ENCODE data around the gene PRSS12.

PRSS12 gene

DNA sequence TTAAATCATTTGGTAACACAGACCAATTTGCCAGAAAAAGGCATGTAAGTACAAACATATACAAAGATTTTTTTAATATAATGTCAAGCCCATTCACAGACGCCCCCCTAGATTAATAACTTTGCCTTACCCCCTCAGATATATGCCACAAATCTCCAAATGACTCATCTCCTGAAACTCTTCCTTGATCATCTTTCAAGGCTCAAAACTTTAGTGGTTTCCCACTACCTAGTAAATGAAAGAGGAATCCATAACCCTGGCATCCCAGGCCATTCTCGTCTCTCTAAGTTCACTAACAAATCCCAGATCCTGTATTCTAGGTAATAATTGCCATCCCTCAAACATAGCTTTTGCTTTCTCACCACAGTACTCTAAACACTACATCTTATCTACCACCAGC, 61.9 kb downstream of the PRSS12 start:
- Histone ChIP-seq H3K56ac (ENCODE audit: low read length) (no peak overlapping the region), H2AK5ac (ENCODE audit: low read length) (no peak overlapping the region), H2BK120ac (ENCODE audit: low read depth, low read length) (no peak overlapping the region), H3K27me3 (ENCODE audit: insufficient read depth, low read length, poor library complexity) (no peaks in the 10 kb centered on the region), H3K79me2 (ENCODE audit: control insufficient read depth, insufficient read depth, low read length) (no peaks in the 10 kb centered on the region), H3K4me3 (ENCODE audit: low read length) (no peak overlapping the region), H3K9ac (ENCODE audit: low read length) (no peak overlapping the region), H2BK5ac (ENCODE audit: low read length) (no peak overlapping the region), H3K18ac (ENCODE audit: low read length) (no peak overlapping the region), H3K4ac (ENCODE audit: low read depth, low read length) (no peak overlapping the region), H3K23ac (ENCODE audit: low read length) (no peak overlapping the region), H3K4me2 (ENCODE audit: low read length) (no peak overlapping the region), H4K8ac (ENCODE audit: low read depth, low read length) (no peak overlapping the region), H3K27ac (ENCODE audit: low read depth, low read length) (no peak overlapping the region), H3K4me1 (ENCODE audit: control insufficient read depth, low read depth, low read length) (no peaks in the 10 kb centered on the region), H3K79me1 (ENCODE audit: low read length) (no peaks in the 10 kb centered on the region), H4K5ac (ENCODE audit: low read length) (no peak overlapping the region), H2BK15ac (replicated peaks; ENCODE audit: low read depth) (no peak overlapping the region), H3K36me3 (ENCODE audit: control insufficient read depth, insufficient read depth, low read length) (no peaks in the 10 kb centered on the region)
- WGBS (ENCODE audit: extremely low coverage, insufficient coverage, low lambda C conversion rate), result no CpG with 5 or more reads among the region's 2 CpGs
- no peak for DNase-seq

GRCh38 chr4:118289794-118290193, 63.0 kb downstream of the PRSS12 start:
- no peaks in the 10 kb centered on the region for H3K79me2 ChIP-seq (ENCODE audit: control insufficient read depth, insufficient read depth, low read length)
- no peaks in the 10 kb centered on the region for H3K27me3 ChIP-seq (ENCODE audit: insufficient read depth, low read length, poor library complexity)
- H2BK120ac ChIP-seq (ENCODE audit: low read depth, low read length), result no peak overlapping the region
- WGBS (ENCODE audit: extremely low coverage, insufficient coverage, low lambda C conversion rate), result no CpG with 5 or more reads among the region's 1 CpG
- no peak overlapping the region for H3K9ac ChIP-seq (ENCODE audit: low read length)
- no peak overlapping the region for H3K23ac ChIP-seq (ENCODE audit: low read length)
- H2AK5ac ChIP-seq (ENCODE audit: low read length), result no peak overlapping the region
- H4K5ac ChIP-seq (ENCODE audit: low read length), result no peak overlapping the region
- no peak overlapping the region for H3K27ac ChIP-seq (ENCODE audit: low read depth, low read length)
- no peak overlapping the region for H4K8ac ChIP-seq (ENCODE audit: low read depth, low read length)
- DNase-seq, result no peak
- H3K4me1 ChIP-seq (ENCODE audit: control insufficient read depth, low read depth, low read length), result no peaks in the 10 kb centered on the region
- H2BK5ac ChIP-seq (ENCODE audit: low read length), result no peak overlapping the region
- no peak overlapping the region for H3K4me3 ChIP-seq (ENCODE audit: low read length)
- no peak overlapping the region for H3K56ac ChIP-seq (ENCODE audit: low read length)
- no peaks in the 10 kb centered on the region for H3K79me1 ChIP-seq (ENCODE audit: low read length)
- no peak overlapping the region for H3K4ac ChIP-seq (ENCODE audit: low read depth, low read length)
- H2BK15ac ChIP-seq (replicated peaks; ENCODE audit: low read depth), result no peak overlapping the region
- no peak overlapping the region for H3K18ac ChIP-seq (ENCODE audit: low read length)
- no peaks in the 10 kb centered on the region for H3K36me3 ChIP-seq (ENCODE audit: control insufficient read depth, insufficient read depth, low read length)
- H3K4me2 ChIP-seq (ENCODE audit: low read length), result no peak overlapping the region

- no peak overlapping the region for H4K5ac ChIP-seq (ENCODE audit: low read length)
- H3K79me2 ChIP-seq (ENCODE audit: control insufficient read depth, insufficient read depth, low read length), result no peaks in the 10 kb centered on the region
- H3K79me1 ChIP-seq (ENCODE audit: low read length), result no peaks in the 10 kb centered on the region
- no peak overlapping the region for H3K56ac ChIP-seq (ENCODE audit: low read length)
- H3K27me3 ChIP-seq (ENCODE audit: insufficient read depth, low read length, poor library complexity), result no peaks in the 10 kb centered on the region
- no CpG with 5 or more reads among the region's 2 CpGs for WGBS (ENCODE audit: extremely low coverage, insufficient coverage, low lambda C conversion rate)
- no peak overlapping the region for H2BK15ac ChIP-seq (replicated peaks; ENCODE audit: low read depth)
- H3K4me3 ChIP-seq (ENCODE audit: low read length), result no peak overlapping the region
- no peak overlapping the region for H2BK120ac ChIP-seq (ENCODE audit: low read depth, low read length)
- no peaks in the 10 kb centered on the region for H3K36me3 ChIP-seq (ENCODE audit: control insufficient read depth, insufficient read depth, low read length)
- H2BK5ac ChIP-seq (ENCODE audit: low read length), result no peak overlapping the region
- H3K23ac ChIP-seq (ENCODE audit: low read length), result no peak overlapping the region
- H2AK5ac ChIP-seq (ENCODE audit: low read length), result no peak overlapping the region
- H3K18ac ChIP-seq (ENCODE audit: low read length), result no peak overlapping the region
- no peak overlapping the region for H3K4ac ChIP-seq (ENCODE audit: low read depth, low read length)
- H3K9ac ChIP-seq (ENCODE audit: low read length), result no peak overlapping the region
- no peak overlapping the region for H4K8ac ChIP-seq (ENCODE audit: low read depth, low read length)
- no peak for DNase-seq
- H3K4me2 ChIP-seq (ENCODE audit: low read length), result no peak overlapping the region
- H3K27ac ChIP-seq (ENCODE audit: low read depth, low read length), result no peak overlapping the region
- no peaks in the 10 kb centered on the region for H3K4me1 ChIP-seq (ENCODE audit: control insufficient read depth, low read depth, low read length)
Observed at GRCh38 chr4:118287711-118288451, 64.9 kb downstream of the PRSS12 start.

DNA sequence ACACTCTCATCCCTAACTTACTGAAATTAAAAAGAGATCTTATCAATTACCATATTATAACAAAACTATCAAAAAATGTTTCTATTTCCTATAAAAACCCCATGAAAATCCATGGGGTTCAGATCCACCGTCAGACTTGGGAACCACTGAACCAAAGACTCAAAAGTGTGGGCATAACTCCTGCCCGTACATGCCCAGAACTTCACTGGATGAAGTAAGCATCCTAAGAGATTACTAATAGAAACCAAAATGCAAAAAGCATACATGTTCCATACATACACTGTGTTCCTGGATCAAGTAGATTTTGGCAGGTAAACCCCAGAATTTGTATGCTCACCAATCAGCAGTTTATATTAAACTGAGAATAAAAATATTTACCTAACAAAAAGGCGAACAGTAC, 66.1 kb downstream of the PRSS12 start:
- no CpG with 5 or more reads among the region's 3 CpGs for WGBS (ENCODE audit: extremely low coverage, insufficient coverage, low lambda C conversion rate)
- no peak overlapping the region for H3K27ac ChIP-seq (ENCODE audit: low read depth, low read length)
- no peaks in the 10 kb centered on the region for H3K27me3 ChIP-seq (ENCODE audit: insufficient read depth, low read length, poor library complexity)
- no peak overlapping the region for H3K4ac ChIP-seq (ENCODE audit: low read depth, low read length)
- no peak overlapping the region for H3K23ac ChIP-seq (ENCODE audit: low read length)
- H2AK5ac ChIP-seq (ENCODE audit: low read length), result no peak overlapping the region
- no peak overlapping the region for H4K8ac ChIP-seq (ENCODE audit: low read depth, low read length)
- no peak for DNase-seq
- H3K18ac ChIP-seq (ENCODE audit: low read length), result no peak overlapping the region
- H3K4me1 ChIP-seq (ENCODE audit: control insufficient read depth, low read depth, low read length), result no peaks in the 10 kb centered on the region
- H3K79me1 ChIP-seq (ENCODE audit: low read length), result no peaks in the 10 kb centered on the region
- no peak overlapping the region for H3K4me3 ChIP-seq (ENCODE audit: low read length)
- no peaks in the 10 kb centered on the region for H3K79me2 ChIP-seq (ENCODE audit: control insufficient read depth, insufficient read depth, low read length)
- H3K36me3 ChIP-seq (ENCODE audit: control insufficient read depth, insufficient read depth, low read length), result no peaks in the 10 kb centered on the region
- H2BK15ac ChIP-seq (replicated peaks; ENCODE audit: low read depth), result no peak overlapping the region
- no peak overlapping the region for H4K5ac ChIP-seq (ENCODE audit: low read length)
- H3K56ac ChIP-seq (ENCODE audit: low read length), result no peak overlapping the region
- no peak overlapping the region for H3K9ac ChIP-seq (ENCODE audit: low read length)
- H2BK5ac ChIP-seq (ENCODE audit: low read length), result no peak overlapping the region
- no peak overlapping the region for H3K4me2 ChIP-seq (ENCODE audit: low read length)
- H2BK120ac ChIP-seq (ENCODE audit: low read depth, low read length), result no peak overlapping the region

DNA sequence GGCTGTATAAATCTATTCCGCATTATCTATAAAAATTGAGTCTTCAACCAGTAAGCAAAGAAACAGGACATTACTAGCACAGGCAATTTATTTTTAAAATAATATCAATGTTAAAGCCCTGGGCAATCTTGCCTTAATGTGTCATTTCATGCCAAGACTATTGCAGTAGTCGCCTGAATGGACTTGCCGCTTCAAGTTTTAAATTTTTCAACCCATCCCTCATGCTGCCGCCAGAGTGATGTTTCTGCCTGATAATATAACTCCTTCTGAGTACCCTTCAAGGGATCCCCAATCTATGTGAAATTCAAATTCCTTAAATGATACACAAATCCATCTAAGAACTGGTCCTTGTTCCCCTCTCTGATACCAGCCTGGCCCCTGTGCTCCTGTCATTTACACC, 66.9 kb downstream of the PRSS12 start:
- whole genome bisulfite sequencing (ENCODE audit: extremely low coverage, insufficient coverage, low lambda C conversion rate), result no CpG with 5 or more reads among the region's 4 CpGs
- Histone ChIP-seq H3K27me3 (ENCODE audit: insufficient read depth, low read length, poor library complexity) (no peaks in the 10 kb centered on the region), H3K79me2 (ENCODE audit: control insufficient read depth, insufficient read depth, low read length) (no peaks in the 10 kb centered on the region)

GRCh38 chr4:118284169-118284568, 68.6 kb downstream of the PRSS12 start:
- no peaks in the 10 kb centered on the region for H3K79me1 ChIP-seq (ENCODE audit: low read length)

More for the DNA sequence above, 66.9 kb downstream of the PRSS12 start:
- H3K56ac ChIP-seq (ENCODE audit: low read length), result no peak overlapping the region
- H2BK5ac ChIP-seq (ENCODE audit: low read length), result no peak overlapping the region
- H3K18ac ChIP-seq (ENCODE audit: low read length), result no peak overlapping the region
- H3K9ac ChIP-seq (ENCODE audit: low read length), result no peak overlapping the region
- H3K79me1 ChIP-seq (ENCODE audit: low read length), result no peaks in the 10 kb centered on the region
- no peak overlapping the region for H4K5ac ChIP-seq (ENCODE audit: low read length)
- no peaks in the 10 kb centered on the region for H3K36me3 ChIP-seq (ENCODE audit: control insufficient read depth, insufficient read depth, low read length)
- no peak overlapping the region for H2AK5ac ChIP-seq (ENCODE audit: low read length)
- no peak overlapping the region for H3K4me3 ChIP-seq (ENCODE audit: low read length)
- no peak overlapping the region for H3K27ac ChIP-seq (ENCODE audit: low read depth, low read length)
- no peak for DNase-seq
- no peak overlapping the region for H3K4me2 ChIP-seq (ENCODE audit: low read length)
- no peak overlapping the region for H2BK120ac ChIP-seq (ENCODE audit: low read depth, low read length)
- H3K23ac ChIP-seq (ENCODE audit: low read length), result no peak overlapping the region
- no peaks in the 10 kb centered on the region for H3K4me1 ChIP-seq (ENCODE audit: control insufficient read depth, low read depth, low read length)
- H4K8ac ChIP-seq (ENCODE audit: low read depth, low read length), result no peak overlapping the region
- no peak overlapping the region for H3K4ac ChIP-seq (ENCODE audit: low read depth, low read length)
- no peak overlapping the region for H2BK15ac ChIP-seq (replicated peaks; ENCODE audit: low read depth)

More at GRCh38 chr4:118284169-118284568, 68.6 kb downstream of the PRSS12 start:
- no peak overlapping the region for H3K4ac ChIP-seq (ENCODE audit: low read depth, low read length)
- H4K8ac ChIP-seq (ENCODE audit: low read depth, low read length), result no peak overlapping the region
- no peak overlapping the region for H3K23ac ChIP-seq (ENCODE audit: low read length)
- H4K5ac ChIP-seq (ENCODE audit: low read length), result no peak overlapping the region
- no peak overlapping the region for H3K27ac ChIP-seq (ENCODE audit: low read depth, low read length)
- H3K36me3 ChIP-seq (ENCODE audit: control insufficient read depth, insufficient read depth, low read length), result no peaks in the 10 kb centered on the region
- H2BK5ac ChIP-seq (ENCODE audit: low read length), result no peak overlapping the region
- no peak overlapping the region for H3K9ac ChIP-seq (ENCODE audit: low read length)
- H3K4me1 ChIP-seq (ENCODE audit: control insufficient read depth, low read depth, low read length), result no peaks in the 10 kb centered on the region
- H3K27me3 ChIP-seq (ENCODE audit: insufficient read depth, low read length, poor library complexity), result no peaks in the 10 kb centered on the region
- no peak overlapping the region for H2BK120ac ChIP-seq (ENCODE audit: low read depth, low read length)
- no peak overlapping the region for H3K56ac ChIP-seq (ENCODE audit: low read length)
- H3K79me2 ChIP-seq (ENCODE audit: control insufficient read depth, insufficient read depth, low read length), result peaks cover 5% of the 10 kb centered on the region
- H2BK15ac ChIP-seq (replicated peaks; ENCODE audit: low read depth), result no peak overlapping the region
- no peak overlapping the region for H3K4me2 ChIP-seq (ENCODE audit: low read length)
- H3K4me3 ChIP-seq (ENCODE audit: low read length), result no peak overlapping the region
- no peak overlapping the region for H3K18ac ChIP-seq (ENCODE audit: low read length)
- no CpG with 5 or more reads among the region's 3 CpGs for WGBS (ENCODE audit: extremely low coverage, insufficient coverage, low lambda C conversion rate)
- H2AK5ac ChIP-seq (ENCODE audit: low read length), result no peak overlapping the region
- DNase-seq, result no peak
